CD4-positive, alpha-beta T cell treated with Interleukin-21 for 1 hour (primary cell): ENCODE results near the gene FBLN2.
"Not testable (repeated sequence)": the region's sequence is repeated elsewhere in the genome, so short reads cannot be mapped to it uniquely, and the experiment has no call there.

ENCODE experiments used
- DNase-seq: peaks from one replicate; pipeline ENCODE4 v3.0.0-alpha.2; 2020

Gene FBLN2

GRCh38 chr3:13514639-13515435 lies 34.1 kb upstream of the FBLN2 start:
- DNase-seq: no peak

GRCh38 chr3:13515786-13516759 lies 32.9 kb upstream of the FBLN2 start:
- DNase-seq: no peak

- no peak for DNase-seq
Observed at GRCh38 chr3:13516760-13517135, 32.2 kb upstream of the FBLN2 start.

- DNase-seq: no peak
Observed at GRCh38 chr3:13517253-13517977, 31.5 kb upstream of the FBLN2 start.

GRCh38 chr3:13518516-13518953 lies 30.4 kb upstream of the FBLN2 start:
- no peak for DNase-seq

GRCh38 chr3:13519006-13519791 lies 29.7 kb upstream of the FBLN2 start:
- DNase-seq: no peak

- no peak for DNase-seq
Observed at GRCh38 chr3:13520326-13520880, 28.5 kb upstream of the FBLN2 start.

GRCh38 chr3:13521309-13521708 lies 27.6 kb upstream of the FBLN2 start:
- DNase-seq: no peak

- not testable (repeated sequence) for DNase-seq
Observed at GRCh38 chr3:13521749-13522148, 27.2 kb upstream of the FBLN2 start.

GRCh38 chr3:13522236-13522635 lies 26.7 kb upstream of the FBLN2 start:
- no peak for DNase-seq

- DNase-seq: no peak
Observed at GRCh38 chr3:13524979-13525669, 23.8 kb upstream of the FBLN2 start.

- no peak for DNase-seq
Observed at GRCh38 chr3:13525827-13526625, 22.9 kb upstream of the FBLN2 start.

- no peak for DNase-seq
Observed at GRCh38 chr3:13526626-13526949, 22.3 kb upstream of the FBLN2 start.

- DNase-seq: no peak
Observed at GRCh38 chr3:13528217-13528867, 20.6 kb upstream of the FBLN2 start.

GRCh38 chr3:13529196-13530112 lies 19.5 kb upstream of the FBLN2 start:
- no peak for DNase-seq

GRCh38 chr3:13530241-13531009 lies 18.5 kb upstream of the FBLN2 start:
- no peak for DNase-seq

GRCh38 chr3:13532085-13532484 lies 16.8 kb upstream of the FBLN2 start:
- no peak for DNase-seq

GRCh38 chr3:13532631-13533030 lies 16.3 kb upstream of the FBLN2 start:
- no peak for DNase-seq
